K562 (cell line): Measurements from ENCODE around the gene EME2. TPM values are rescaled to one million over a fixed set of nuclear protein-coding genes. Genes with fewer than 3 reads are reported as not detected.

Experiments
- CREB3L1 ChIP-seq: fragments of 450-650 bp; IDR thresholded peaks from 2 replicates; pipeline ENCODE4 v1.6.1; 2014; ENCODE audit warnings: low read depth, mild to moderate bottlenecking, moderate library complexity, borderline replicate concordance
- KAT7 ChIP-seq: sonication (generic); formaldehyde crosslinking; IDR thresholded peaks from 2 replicates; pipeline ENCODE4 v1.8.0; 2022; ENCODE audit warnings: missing genetic modification reagents, mild to moderate bottlenecking, borderline replicate concordance
- ZBTB43 ChIP-seq: sonication (generic); formaldehyde crosslinking; IDR thresholded peaks from 2 replicates; pipeline ENCODE4 v1.8.0; 2023; ENCODE audit warnings: mild to moderate bottlenecking, missing genetic modification reagents
- ZHX1 ChIP-seq: fragments of 150-350 bp; conservative IDR thresholded peaks from 2 replicates; pipeline ENCODE4 v1.6.1; 2014; ENCODE audit warnings: low read length
- polyA plus RNA-seq, 8 experiments: library from polyadenylated mRNA; depleted of rRNA in 4 of 8; stranded (reverse) in 5 of 8; unstranded in 3 of 8; fragments of >200 nt; fragmentation: Nextera tagmentation in 2 of 8; fragmentation: Illumina TruSeq in 1 of 8; extraction: Ambion mirVana in 2 of 8; extraction: Trizol in 1 of 8; gene quantifications; 2 replicates each; pipeline versions ENCODE4 v1.2.1 to v1.2.3, GENCODE V29; 2011 to 2014; ENCODE audit warnings: inconsistent platforms in 1 of 8, missing spikeins in 1 of 8
- total RNA-seq, 7 experiments: library from RNA; depleted of rRNA in 6 of 7; stranded (reverse); fragments of >200 nt in 6 of 7; fragmentation: Illumina TruSeq in 2 of 7; extraction: Trizol in 2 of 7; gene quantifications; 2 replicates each; pipeline versions ENCODE4 v1.2.1 to v1.2.3, GENCODE V29; 2011 to 2021; ENCODE audit warnings: low replicate concordance in 1 of 7

Gene EME2
- total and polyA plus RNA-seq, 9 of the 15 experiments (the other 6 are each of a cell fraction or from before 2014, with no cell fraction given) = 0.35 to 19.9 (median 3.5) TPM

- TF ChIP-seq ZBTB43 (CRISPR knock-in tag) (no peak), ZHX1 (no peak), KAT7 (CRISPR knock-in tag) (no peak), CREB3L1 (no peak)
These were observed 18.4 kb upstream of the EME2 start (continued) for GRCh38 chr16:1754204-1754603.
